Type B pancreatic cell (in vitro differentiated cells): ENCODE measurements around the gene NHLRC2. TPM values are rescaled to one million over a fixed set of nuclear protein-coding genes. Genes with fewer than 3 reads are reported as not detected.

Source experiments
- DNase-seq: peaks from one replicate; pipeline ENCODE4 v3.0.0; 2021; ENCODE audit warnings: mixed read lengths; ENCODE audit not compliant: unreplicated experiment; ENCODE audit errors: extremely low spot score
- H3K27ac Mint-ChIP-seq: 2 replicates; pipeline ENCODE4 v1.8.0; 2021; ENCODE audit warnings: mild to moderate bottlenecking, mixed read lengths
- H3K27me3 Mint-ChIP-seq: 2 replicates; pipeline ENCODE4 v1.8.0; 2021; ENCODE audit warnings: mixed read lengths
- H3K36me3 Mint-ChIP-seq: 2 replicates; pipeline ENCODE4 v1.8.0; 2021; ENCODE audit warnings: mixed read lengths
- H3K4me1 Mint-ChIP-seq: one replicate; pipeline ENCODE4 v1.8.0; 2021; ENCODE audit warnings: mixed read lengths; ENCODE audit not compliant: unreplicated experiment
- H3K4me3 Mint-ChIP-seq: 2 replicates; pipeline ENCODE4 v1.8.0; 2021; ENCODE audit warnings: mild to moderate bottlenecking, mixed read lengths
- H3K9me3 Mint-ChIP-seq: 2 replicates; pipeline ENCODE4 v1.8.0; 2021; ENCODE audit warnings: mixed read lengths
- total RNA-seq: library from RNA; stranded (reverse); gene quantifications from 2 replicates; pipeline ENCODE4 v1.2.1, GENCODE V29; 2021; ENCODE audit warnings: low replicate concordance
- TF ChIP-seq, protein P1 (sequence below): fragments of 200-600 bp; sonication (generic); conservative IDR thresholded peaks from 2 replicates; pipeline ENCODE4 v1.5.0; 2021; ENCODE audit warnings: antibody characterized with exemption, mild to moderate bottlenecking

Gene NHLRC2
- total RNA-seq, 1 donor from 2014 or later = 42.2 TPM

DNA sequence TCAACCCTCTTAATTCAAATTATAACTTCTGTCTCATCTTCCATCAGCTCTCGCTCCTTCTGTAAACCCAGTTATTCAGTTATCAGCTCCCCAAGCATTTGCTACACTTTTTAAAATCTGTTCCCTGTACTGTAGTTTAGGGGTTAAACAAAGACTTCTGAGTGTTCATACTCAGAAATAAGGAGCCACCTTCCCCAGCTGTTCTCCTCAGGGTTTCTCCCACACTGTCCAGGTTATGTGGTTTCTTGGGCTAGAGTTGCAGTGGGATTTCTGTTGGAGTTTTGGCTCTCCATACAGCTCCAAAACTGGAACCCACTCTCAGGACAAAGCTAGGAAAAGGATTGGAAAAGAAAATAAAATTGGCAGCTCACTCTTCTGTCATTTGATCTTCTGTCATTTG lies 20.8 kb downstream of the NHLRC2 start:
- TF ChIP-seq, protein P1, sequence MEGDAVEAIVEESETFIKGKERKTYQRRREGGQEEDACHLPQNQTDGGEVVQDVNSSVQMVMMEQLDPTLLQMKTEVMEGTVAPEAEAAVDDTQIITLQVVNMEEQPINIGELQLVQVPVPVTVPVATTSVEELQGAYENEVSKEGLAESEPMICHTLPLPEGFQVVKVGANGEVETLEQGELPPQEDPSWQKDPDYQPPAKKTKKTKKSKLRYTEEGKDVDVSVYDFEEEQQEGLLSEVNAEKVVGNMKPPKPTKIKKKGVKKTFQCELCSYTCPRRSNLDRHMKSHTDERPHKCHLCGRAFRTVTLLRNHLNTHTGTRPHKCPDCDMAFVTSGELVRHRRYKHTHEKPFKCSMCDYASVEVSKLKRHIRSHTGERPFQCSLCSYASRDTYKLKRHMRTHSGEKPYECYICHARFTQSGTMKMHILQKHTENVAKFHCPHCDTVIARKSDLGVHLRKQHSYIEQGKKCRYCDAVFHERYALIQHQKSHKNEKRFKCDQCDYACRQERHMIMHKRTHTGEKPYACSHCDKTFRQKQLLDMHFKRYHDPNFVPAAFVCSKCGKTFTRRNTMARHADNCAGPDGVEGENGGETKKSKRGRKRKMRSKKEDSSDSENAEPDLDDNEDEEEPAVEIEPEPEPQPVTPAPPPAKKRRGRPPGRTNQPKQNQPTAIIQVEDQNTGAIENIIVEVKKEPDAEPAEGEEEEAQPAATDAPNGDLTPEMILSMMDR = no peak
- H3K4me3 Mint-ChIP-seq = no peak overlapping the region
- DNase-seq = no peak
- no peaks in the 10 kb centered on the region for H3K9me3 Mint-ChIP-seq
- H3K4me1 Mint-ChIP-seq = peaks cover 10% of the 10 kb centered on the region
- H3K27ac Mint-ChIP-seq = no peak overlapping the region
- H3K36me3 Mint-ChIP-seq = peaks cover 36% of the 10 kb centered on the region
- H3K27me3 Mint-ChIP-seq = no peaks in the 10 kb centered on the region

DNA sequence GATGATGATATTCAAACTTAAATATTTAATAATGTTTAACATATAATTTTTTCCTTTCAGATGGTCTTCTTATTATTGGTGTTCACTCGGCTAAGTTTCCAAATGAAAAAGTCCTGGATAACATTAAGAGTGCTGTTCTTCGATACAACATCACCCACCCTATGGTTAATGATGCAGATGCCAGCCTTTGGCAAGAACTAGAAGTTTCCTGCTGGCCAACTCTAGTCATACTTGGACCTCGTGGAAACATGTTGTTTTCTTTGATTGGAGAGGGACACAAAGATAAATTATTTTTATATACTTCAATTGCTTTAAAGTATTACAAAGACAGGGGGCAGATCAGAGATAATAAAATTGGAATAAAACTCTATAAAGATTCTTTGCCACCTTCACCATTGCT lies 22.0 kb downstream of the NHLRC2 start:
- Mint-ChIP-seq H3K4me1 (peaks cover 10% of the 10 kb centered on the region), H3K36me3 (peaks cover 30% of the 10 kb centered on the region), H3K9me3 (no peaks in the 10 kb centered on the region), H3K4me3 (no peak overlapping the region), H3K27me3 (no peaks in the 10 kb centered on the region), H3K27ac (no peak overlapping the region)
- no peak for DNase-seq
- TF ChIP-seq, protein P1 = no peak

DNA sequence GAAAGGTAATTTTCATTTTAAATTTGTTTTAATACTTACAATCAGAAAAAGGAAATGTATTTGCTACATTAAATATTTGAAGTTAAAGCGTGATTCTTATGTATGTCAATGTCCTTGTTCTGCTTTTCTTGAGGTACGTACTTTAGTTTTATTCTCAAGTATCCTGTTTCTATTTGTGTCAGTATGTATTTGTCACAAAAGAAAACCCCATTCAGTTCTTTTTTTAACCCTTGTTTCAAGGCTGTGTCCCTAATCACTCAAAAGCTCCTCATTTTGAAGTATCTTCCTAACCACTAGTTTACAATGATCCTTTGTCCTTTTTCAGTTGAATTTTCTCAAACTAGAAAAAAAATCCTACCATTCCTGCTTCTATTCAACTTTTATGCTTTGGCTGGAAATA lies 25.2 kb downstream of the NHLRC2 start:
- no peaks in the 10 kb centered on the region for H3K27me3 Mint-ChIP-seq
- DNase-seq = no peak
- peaks cover 31% of the 10 kb centered on the region for H3K36me3 Mint-ChIP-seq
- peaks cover 10% of the 10 kb centered on the region for H3K4me1 Mint-ChIP-seq
- TF ChIP-seq, protein P1 = no peak
- no peak overlapping the region for H3K4me3 Mint-ChIP-seq
- no peaks in the 10 kb centered on the region for H3K9me3 Mint-ChIP-seq
- no peak overlapping the region for H3K27ac Mint-ChIP-seq

DNA sequence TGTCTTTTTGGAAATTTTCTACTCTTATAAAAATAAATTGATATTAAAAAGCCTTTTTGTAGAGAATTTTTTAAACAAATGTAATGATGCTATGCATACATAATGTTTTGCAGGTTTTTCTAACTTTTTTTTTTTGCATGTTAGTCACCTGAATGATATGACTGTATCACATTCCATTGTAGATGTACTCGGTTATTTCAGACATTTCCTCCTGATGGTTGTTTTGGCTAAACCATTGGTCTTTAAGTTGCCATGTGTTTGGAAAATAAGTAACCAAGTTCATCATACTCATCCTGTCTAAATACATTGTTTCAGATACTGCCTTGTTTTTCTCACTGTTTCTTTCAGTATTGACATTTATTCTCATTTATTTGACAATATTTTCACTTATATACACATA lies 25.8 kb downstream of the NHLRC2 start:
- no peak overlapping the region for H3K4me3 Mint-ChIP-seq
- H3K9me3 Mint-ChIP-seq = no peaks in the 10 kb centered on the region
- no peak overlapping the region for H3K27ac Mint-ChIP-seq
- peaks cover 33% of the 10 kb centered on the region for H3K36me3 Mint-ChIP-seq
- H3K4me1 Mint-ChIP-seq = peaks cover 5% of the 10 kb centered on the region
- no peaks in the 10 kb centered on the region for H3K27me3 Mint-ChIP-seq
- TF ChIP-seq, protein P1 = no peak
- no peak for DNase-seq

DNA sequence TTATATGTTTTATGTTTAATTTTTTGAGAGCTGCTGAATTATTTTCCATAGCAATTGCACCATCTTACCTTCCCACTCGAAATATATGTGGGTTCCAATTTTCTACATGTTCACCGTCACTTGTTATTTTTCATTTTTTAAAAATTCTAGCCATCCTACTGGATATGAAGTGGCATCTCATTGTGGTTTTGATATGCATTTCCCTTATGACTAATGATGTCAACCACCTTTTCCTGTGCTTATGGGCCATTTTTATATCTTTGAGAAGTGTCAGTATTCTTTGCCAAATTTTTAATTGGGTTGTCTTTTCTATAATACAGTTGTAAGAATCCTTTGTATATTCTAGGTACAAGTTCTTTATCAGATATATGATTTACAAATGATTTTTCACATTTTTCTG lies 27.8 kb downstream of the NHLRC2 start:
- peaks cover 46% of the 10 kb centered on the region for H3K36me3 Mint-ChIP-seq
- TF ChIP-seq, protein P1 = no peak
- DNase-seq = no peak
- H3K27me3 Mint-ChIP-seq = no peaks in the 10 kb centered on the region
- no peak overlapping the region for H3K27ac Mint-ChIP-seq
- H3K9me3 Mint-ChIP-seq = no peaks in the 10 kb centered on the region
- H3K4me3 Mint-ChIP-seq = no peak overlapping the region
- no peaks in the 10 kb centered on the region for H3K4me1 Mint-ChIP-seq

DNA sequence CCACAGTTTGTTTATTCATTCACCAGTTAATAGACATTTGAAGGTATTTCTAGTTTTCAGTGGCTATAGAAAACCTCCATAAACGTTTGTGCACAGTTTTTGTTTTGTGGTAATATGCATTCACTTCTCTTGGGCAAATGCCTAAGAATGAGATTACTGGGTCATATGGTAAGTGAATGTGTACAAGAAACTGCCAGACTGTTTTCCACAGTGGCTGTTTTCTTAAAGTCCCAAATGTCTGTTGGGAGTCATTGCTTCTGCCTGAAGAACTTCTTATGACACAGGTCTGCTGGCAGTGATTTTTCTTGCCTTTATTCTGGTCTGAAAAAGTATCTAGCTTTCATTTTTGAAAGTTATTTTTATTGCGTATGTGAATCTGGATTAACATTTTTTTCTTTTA lies 35.5 kb downstream of the NHLRC2 start:
- H3K27ac Mint-ChIP-seq = no peak overlapping the region
- peaks cover 5% of the 10 kb centered on the region for H3K4me1 Mint-ChIP-seq
- TF ChIP-seq, protein P1 = no peak
- H3K9me3 Mint-ChIP-seq = no peaks in the 10 kb centered on the region
- peaks cover 49% of the 10 kb centered on the region for H3K36me3 Mint-ChIP-seq
- H3K4me3 Mint-ChIP-seq = no peak overlapping the region
- no peak for DNase-seq
- no peaks in the 10 kb centered on the region for H3K27me3 Mint-ChIP-seq
